Prostate gland (tissue), 2 donors: ENCODE measurements around the gene DUSP2.

Experiments used
- POLR2AphosphoS5 ChIP-seq: sonication (generic); formaldehyde crosslinking; IDR thresholded peaks from one replicate; pipeline ENCODE4 v1.6.1; 2017; ENCODE audit warnings: antibody characterized with exemption
- TF ChIP-seq, protein P1 (sequence below), 4 experiments: fragments of 200-600 bp in 2 of 4; fragments of 450-650 bp in 2 of 4; sonication (generic) in 2 of 4; IDR thresholded peaks; 1 replicate in 3 of 4; 2 replicates in 1 of 4; pipeline ENCODE4 v1.5.1; 2016 to 2019; ENCODE audit warnings: antibody characterized with exemption in 4 of 4, mild to moderate bottlenecking in 2 of 4, moderate library complexity in 2 of 4

DNA sequence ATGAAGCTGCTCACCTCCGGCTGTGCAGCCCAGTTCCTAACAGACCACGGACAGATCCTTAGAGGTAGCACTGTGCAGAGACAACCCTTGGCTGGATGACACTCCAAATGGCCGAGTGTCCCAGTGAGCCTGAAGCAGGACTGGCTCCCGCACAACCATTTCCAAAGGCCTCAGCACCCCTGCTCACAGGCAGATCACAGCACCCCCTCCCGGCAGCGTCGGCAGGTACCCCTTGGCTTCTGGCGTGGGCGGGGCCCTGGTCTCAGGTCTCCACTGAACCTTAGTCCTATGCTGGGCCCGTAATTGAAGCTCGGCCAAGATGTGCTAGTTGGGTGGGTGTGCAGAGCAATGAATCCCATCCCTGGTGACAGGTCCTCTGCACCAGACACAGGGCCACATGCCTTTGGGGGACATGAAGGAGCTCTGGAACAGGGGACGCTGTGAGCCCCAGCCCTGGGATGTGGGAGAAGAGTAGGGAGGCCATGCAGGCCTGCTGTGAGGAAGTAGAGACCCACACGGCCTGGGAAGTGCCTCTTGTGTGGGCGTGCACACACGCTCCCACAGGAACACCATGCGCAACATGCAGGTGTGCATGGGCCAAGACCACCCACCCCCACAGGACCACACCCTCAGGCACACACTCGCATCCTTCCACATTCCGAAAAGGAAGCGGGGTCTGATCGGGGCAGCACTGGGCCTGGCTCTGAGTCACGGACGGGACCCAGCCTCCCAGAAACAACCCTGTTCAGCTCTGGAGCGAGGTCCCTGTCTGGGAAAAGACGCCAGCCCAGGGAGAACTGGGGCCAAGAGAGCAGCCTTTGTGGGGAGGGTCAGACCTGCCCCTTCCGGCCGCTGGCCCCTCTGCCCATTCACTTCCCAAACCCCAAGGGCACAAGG lies 2.8 kb downstream of the DUSP2 start:
- TF ChIP-seq, protein P1, sequence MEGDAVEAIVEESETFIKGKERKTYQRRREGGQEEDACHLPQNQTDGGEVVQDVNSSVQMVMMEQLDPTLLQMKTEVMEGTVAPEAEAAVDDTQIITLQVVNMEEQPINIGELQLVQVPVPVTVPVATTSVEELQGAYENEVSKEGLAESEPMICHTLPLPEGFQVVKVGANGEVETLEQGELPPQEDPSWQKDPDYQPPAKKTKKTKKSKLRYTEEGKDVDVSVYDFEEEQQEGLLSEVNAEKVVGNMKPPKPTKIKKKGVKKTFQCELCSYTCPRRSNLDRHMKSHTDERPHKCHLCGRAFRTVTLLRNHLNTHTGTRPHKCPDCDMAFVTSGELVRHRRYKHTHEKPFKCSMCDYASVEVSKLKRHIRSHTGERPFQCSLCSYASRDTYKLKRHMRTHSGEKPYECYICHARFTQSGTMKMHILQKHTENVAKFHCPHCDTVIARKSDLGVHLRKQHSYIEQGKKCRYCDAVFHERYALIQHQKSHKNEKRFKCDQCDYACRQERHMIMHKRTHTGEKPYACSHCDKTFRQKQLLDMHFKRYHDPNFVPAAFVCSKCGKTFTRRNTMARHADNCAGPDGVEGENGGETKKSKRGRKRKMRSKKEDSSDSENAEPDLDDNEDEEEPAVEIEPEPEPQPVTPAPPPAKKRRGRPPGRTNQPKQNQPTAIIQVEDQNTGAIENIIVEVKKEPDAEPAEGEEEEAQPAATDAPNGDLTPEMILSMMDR (IDR thresholded peaks at IDR 0.05), result no peak
- TF ChIP-seq POLR2AphosphoS5, result no peak
